Measurements from ENCODE around the gene YIPF3.

YIPF3 gene

GRCh38 chr6:43509142-43509983 is 7.4 kb downstream of the YIPF3 start:
- no peak for TF ChIP-seq POLR2AphosphoS5 (IDR thresholded peaks at IDR 0.05; ENCODE audit: low read depth, low read length)
- TF ChIP-seq REST (IDR thresholded peaks at IDR 0.05; ENCODE audit: insufficient read depth in 1 of 2, low read depth in 2 of 2, low read length in 2 of 2): no peak

GRCh38 chr6:43508481-43509141 is 8.1 kb downstream of the YIPF3 start:
- TF ChIP-seq REST (IDR thresholded peaks at IDR 0.05; ENCODE audit: insufficient read depth in 1 of 2, low read depth in 2 of 2, low read length in 2 of 2): no peak
- no peak for TF ChIP-seq SIN3A (IDR thresholded peaks at IDR 0.05; ENCODE audit: borderline replicate concordance, insufficient read depth, low read length)
- TF ChIP-seq POLR2AphosphoS5 (IDR thresholded peaks at IDR 0.05; ENCODE audit: low read depth, low read length): no peak
- no peak for TF ChIP-seq FOXP2 (optimal IDR thresholded peaks at IDR 0.05; ENCODE audit: borderline replicate concordance, extremely low read depth, extremely low read length, insufficient read depth)
- no peak for TF ChIP-seq TAF1 (IDR thresholded peaks at IDR 0.05; ENCODE audit: borderline replicate concordance, insufficient read depth, low read length)

GRCh38 chr6:43506667-43507471 is 9.9 kb downstream of the YIPF3 start:
- TF ChIP-seq SIN3A (IDR thresholded peaks at IDR 0.05; ENCODE audit: borderline replicate concordance, insufficient read depth, low read length): no peak
- no peak for TF ChIP-seq POLR2AphosphoS5 (IDR thresholded peaks at IDR 0.05; ENCODE audit: low read depth, low read length)
- TF ChIP-seq FOXP2 (optimal IDR thresholded peaks at IDR 0.05; ENCODE audit: borderline replicate concordance, extremely low read depth, extremely low read length, insufficient read depth): no peak
- TF ChIP-seq REST (IDR thresholded peaks at IDR 0.05; ENCODE audit: insufficient read depth in 1 of 2, low read depth in 2 of 2, low read length in 2 of 2): no peak
- TF ChIP-seq TAF1 (IDR thresholded peaks at IDR 0.05; ENCODE audit: borderline replicate concordance, insufficient read depth, low read length): no peak

DNA sequence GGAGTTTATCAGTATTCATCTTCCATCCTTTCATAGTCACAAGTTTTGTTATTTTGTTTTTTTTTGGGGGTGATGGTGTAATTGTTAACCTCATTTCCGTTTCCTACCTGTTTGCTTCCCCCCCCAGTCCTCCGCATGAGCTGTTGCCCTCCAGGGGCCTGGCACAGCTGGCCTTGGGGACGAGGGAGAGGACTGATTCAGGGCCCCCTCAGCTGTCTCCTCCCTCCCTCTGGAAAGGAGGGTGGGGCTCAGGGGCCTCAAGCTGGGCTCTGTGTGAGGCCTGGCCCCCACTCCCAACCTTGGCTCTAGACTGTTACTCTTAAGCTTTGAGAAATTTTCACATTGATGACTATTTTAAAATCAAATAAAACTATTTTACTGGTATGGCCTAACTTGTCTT is 10.6 kb downstream of the YIPF3 start:
- TF ChIP-seq TAF1 (IDR thresholded peaks at IDR 0.05; ENCODE audit: borderline replicate concordance, insufficient read depth, low read length) (no peak), FOXP2 (optimal IDR thresholded peaks at IDR 0.05; ENCODE audit: borderline replicate concordance, extremely low read depth, extremely low read length, insufficient read depth) (no peak), SIN3A (IDR thresholded peaks at IDR 0.05; ENCODE audit: borderline replicate concordance, insufficient read depth, low read length) (no peak), POLR2AphosphoS5 (IDR thresholded peaks at IDR 0.05; ENCODE audit: low read depth, low read length) (no peak), REST (IDR thresholded peaks at IDR 0.05; ENCODE audit: insufficient read depth in 1 of 2, low read depth in 2 of 2, low read length in 2 of 2) (no peak)

Data from PFSK-1 (cell line).